AG04450 (cell line): ENCODE measurements around the gene ZEB2. TPM values are rescaled to one million over a fixed set of nuclear protein-coding genes. Genes with fewer than 3 reads are reported as not detected.

Experiments
- CTCF ChIA-PET: fragments of 300-600, 350-600 bp; formaldehyde crosslinking; extraction: SDS; loops from one replicate; lab custom pipeline; 2022; ENCODE audit warnings: antibody characterized with exemption, inconsistent platforms; lab: Charles Lee
- POLR2A ChIA-PET: fragments of 350-600 bp; formaldehyde crosslinking; extraction: SDS; loops from one replicate; lab custom pipeline; 2021; ENCODE audit warnings: antibody characterized with exemption, inconsistent platforms; lab: Yijun Ruan, JAX
- DNase-seq: peaks from one replicate; pipeline ENCODE4 v3.0.0-alpha.2; 2011; ENCODE audit warnings: low read depth, low spot score
- H3K27ac ChIP-seq: one replicate; pipeline ENCODE4 v1.5.1; 2012; ENCODE audit warnings: low read depth, low read length, control low read depth
- H3K27me3 ChIP-seq: one replicate; pipeline ENCODE4 v1.6.0; 2012; ENCODE audit warnings: low read length; ENCODE audit not compliant: control insufficient read depth, insufficient read depth
- H3K4me3 ChIP-seq: 2 replicates; pipeline ENCODE4 v1.5.1; 2011; ENCODE audit warnings: mild to moderate bottlenecking, low read depth, low read length, control low read depth
- H3K9me3 ChIP-seq: 2 replicates; pipeline ENCODE4 v1.5.1; 2012; ENCODE audit warnings: low read length; ENCODE audit not compliant: control insufficient read depth, insufficient read depth
- CTCF ChIP-seq: IDR thresholded peaks from 2 replicates; pipeline ENCODE4 v1.5.1; 2011; ENCODE audit warnings: low read depth, low read length, control low read depth, inconsistent platforms
- polyA plus RNA-seq: library from polyadenylated mRNA; depleted of rRNA; stranded (reverse); fragments of >200 nt; gene quantifications from 2 replicates; pipeline ENCODE4 v1.2.3, GENCODE V29; 2011

ZEB2 gene
- polyA plus RNA-seq, 1 experiment = 41.7 TPM

GRCh38 chr2:144441711-144442141 lies 78.2 kb downstream of the ZEB2 start:
- H3K4me3 ChIP-seq = no peak overlapping the region
- H3K27ac ChIP-seq = no peak overlapping the region
- no peaks in the 10 kb centered on the region for H3K9me3 ChIP-seq
- CTCF ChIA-PET = interaction anchor here (0.6 kb wide), 1 partner anchor 27 kb away, joined by 4 read pairs; no protein-coding TSS in a partner anchor
- POLR2A ChIA-PET = interaction anchor here (0.7 kb wide), 1 partner anchor 441 kb away, joined by 8 read pairs; no protein-coding TSS in a partner anchor
- H3K27me3 ChIP-seq = no peaks in the 10 kb centered on the region
- no peak for TF ChIP-seq CTCF
- no peak for DNase-seq

GRCh38 chr2:144439993-144440392 lies 79.9 kb downstream of the ZEB2 start:
- no peak for DNase-seq
- TF ChIP-seq CTCF = no peak
- ChIA-PET POLR2A (no interaction called here), CTCF (no interaction called here)
- H3K27me3 ChIP-seq = no peaks in the 10 kb centered on the region
- H3K27ac ChIP-seq = no peak overlapping the region
- no peak overlapping the region for H3K4me3 ChIP-seq
- no peaks in the 10 kb centered on the region for H3K9me3 ChIP-seq

- ChIA-PET CTCF (interaction anchor here (0.5 to 1.3 kb wide), 2 partner anchors 11 to 531 kb away, joined by 4 to 8 read pairs; no protein-coding TSS in a partner anchor), POLR2A (no interaction called here)
- no peaks in the 10 kb centered on the region for H3K27me3 ChIP-seq
- TF ChIP-seq CTCF = no peak
- H3K4me3 ChIP-seq = no peak overlapping the region
- no peak overlapping the region for H3K27ac ChIP-seq
- H3K9me3 ChIP-seq = no peaks in the 10 kb centered on the region
- no peak for DNase-seq
These were observed 80.9 kb downstream of the ZEB2 start for GRCh38 chr2:144438801-144439631.

GRCh38 chr2:144437636-144438035 lies 82.3 kb downstream of the ZEB2 start:
- H3K27ac ChIP-seq = no peak overlapping the region
- CTCF ChIA-PET = no interaction called here

More at GRCh38 chr2:144437636-144438035, 82.3 kb downstream of the ZEB2 start:
- Histone ChIP-seq H3K9me3 (no peaks in the 10 kb centered on the region), H3K27me3 (no peaks in the 10 kb centered on the region), H3K4me3 (no peak overlapping the region)
- no peak for DNase-seq
- TF ChIP-seq CTCF = no peak
- POLR2A ChIA-PET = no interaction called here
